Loucy (cell line): ENCODE measurements around the gene RASSF5.
A peak's percentile ranks its signal among the peaks of the same experiment; 100 is the strongest.

ENCODE experiments used
- H2AFZ ChIP-seq: fragments of 200-600 bp; sonication (generic); 2 replicates; pipeline ENCODE4 v1.6.0; 2016; ENCODE audit warnings: antibody characterized with exemption, mild to moderate bottlenecking, low read length, moderate library complexity
- H3F3A ChIP-seq: fragments of 200-600 bp; 2 replicates; pipeline ENCODE4 v1.6.0; 2016; ENCODE audit warnings: antibody characterized with exemption, low read depth, mild to moderate bottlenecking
- H3K27me3 ChIP-seq: fragments of 200-600 bp; sonication (generic); 2 replicates; pipeline ENCODE4 v1.6.1; 2014; ENCODE audit warnings: low read length, mild to moderate bottlenecking; ENCODE audit not compliant: insufficient read depth, poor library complexity, severe bottlenecking
- H3K36me3 ChIP-seq: fragments of 200-600 bp; sonication (generic); 2 replicates; pipeline ENCODE4 v1.6.1; 2016; ENCODE audit warnings: low read length; ENCODE audit not compliant: insufficient read depth
- H3K4me1 ChIP-seq: fragments of 200-600 bp; sonication (generic); 2 replicates; pipeline ENCODE4 v1.5.1; 2014; ENCODE audit warnings: low read length, mild to moderate bottlenecking; ENCODE audit not compliant: insufficient read depth, poor library complexity, severe bottlenecking
- H3K4me2 ChIP-seq: fragments of 200-600 bp; sonication (generic); 2 replicates; pipeline ENCODE4 v1.6.0; 2014; ENCODE audit warnings: antibody characterized with exemption, low read length, low read depth, mild to moderate bottlenecking; ENCODE audit not compliant: poor library complexity, severe bottlenecking
- H3K4me3 ChIP-seq: fragments of 200-600 bp; sonication (generic); 2 replicates; pipeline ENCODE4 v1.5.1; 2014; ENCODE audit warnings: low read length, mild to moderate bottlenecking, mixed read lengths; ENCODE audit not compliant: poor library complexity, severe bottlenecking
- H3K79me2 ChIP-seq: fragments of 200-600 bp; sonication (generic); 2 replicates; pipeline ENCODE4 v1.6.1; 2014; ENCODE audit warnings: low read length; ENCODE audit not compliant: insufficient read depth
- H3K9ac ChIP-seq: fragments of 200-600 bp; sonication (generic); 2 replicates; pipeline ENCODE4 v1.6.0; 2014; ENCODE audit warnings: mild to moderate bottlenecking, low read depth, low read length, moderate library complexity; ENCODE audit not compliant: poor library complexity, severe bottlenecking
- H3K9me2 ChIP-seq: fragments of 200-600 bp; sonication (generic); replicated peaks from 2 replicates; pipeline ENCODE4 v1.6.1; 2016; ENCODE audit warnings: low read depth, low read length, mixed read lengths
- H3K9me3 ChIP-seq: fragments of 200-600 bp; sonication (generic); 2 replicates; pipeline ENCODE4 v1.6.1; 2014; ENCODE audit warnings: mild to moderate bottlenecking, antibody characterized with exemption, low read length, low read depth; ENCODE audit not compliant: insufficient read depth
- H4K20me1 ChIP-seq: fragments of 200-600 bp; sonication (generic); 2 replicates; pipeline ENCODE4 v1.6.0; 2014; ENCODE audit warnings: antibody characterized with exemption, low read length, mild to moderate bottlenecking; ENCODE audit not compliant: insufficient read depth, poor library complexity, severe bottlenecking
- CTCF ChIP-seq: fragments of 200-600 bp; sonication (generic); conservative IDR thresholded peaks from 2 replicates; pipeline ENCODE4 v1.5.1; 2014; ENCODE audit warnings: mild to moderate bottlenecking, antibody characterized with exemption, low read length
- EZH2phosphoT487 ChIP-seq: fragments of 200-600 bp; IDR thresholded peaks from 2 replicates; pipeline ENCODE4 v1.6.1; 2018; ENCODE audit warnings: antibody characterized with exemption, mild to moderate bottlenecking, moderate library complexity, borderline replicate concordance

RASSF5 gene

GRCh38 chr1:206635080-206635977 lies 128.0 kb downstream of the RASSF5 start, which contains the start of gene DYRK3:
DYRK3 (plus strand) TSS chr1:206635536; CDS start chr1:206635704, 168 bp downstream.
- Histone ChIP-seq H4K20me1 (peaks cover 7% of the 10 kb centered on the region), H3K4me1 (peaks cover 35% of the 10 kb centered on the region), H3K9me2 (no peaks in the 10 kb centered on the region), H3K27me3 (no peaks in the 10 kb centered on the region), H3F3A (no peaks in the 10 kb centered on the region), H3K4me3 (peak within 1 kb of the TSS; percentile 91), H3K79me2 (peaks cover 49% of the 10 kb centered on the region), H3K9ac (peak within 1 kb of the TSS; percentile 86), H3K36me3 (no peaks in the 10 kb centered on the region), H3K9me3 (no peaks in the 10 kb centered on the region), H3K4me2 (peak within 1 kb of the TSS; percentile 89), H2AFZ (peak within 1 kb of the TSS; percentile 86)
- TF ChIP-seq EZH2phosphoT487 (no peak), CTCF (no peak)

GRCh38 chr1:206635978-206636345 lies 128.6 kb downstream of the RASSF5 start:
- Histone ChIP-seq H3K9me2 (no peaks in the 10 kb centered on the region), H2AFZ (peak overlapping the region; percentile 86), H3K4me1 (peaks cover 35% of the 10 kb centered on the region), H3K4me3 (peak overlapping the region; percentile 91), H3K36me3 (no peaks in the 10 kb centered on the region), H3K79me2 (peaks cover 54% of the 10 kb centered on the region), H3K27me3 (no peaks in the 10 kb centered on the region), H3F3A (no peaks in the 10 kb centered on the region), H3K9ac (peak overlapping the region; percentile 86), H3K4me2 (peak overlapping the region; percentile 89), H3K9me3 (no peaks in the 10 kb centered on the region), H4K20me1 (peaks cover 7% of the 10 kb centered on the region)
- no peak for TF ChIP-seq EZH2phosphoT487
- no peak for TF ChIP-seq CTCF

- H3K27me3 ChIP-seq: no peaks in the 10 kb centered on the region
- no peaks in the 10 kb centered on the region for H3K9me2 ChIP-seq
- H3K4me3 ChIP-seq: peak overlapping the region; percentile 91
- peak overlapping the region; percentile 89 for H3K4me2 ChIP-seq
- H3K36me3 ChIP-seq: no peaks in the 10 kb centered on the region
- H3F3A ChIP-seq: no peaks in the 10 kb centered on the region
- no peak overlapping the region for H2AFZ ChIP-seq
- H3K79me2 ChIP-seq: peaks cover 60% of the 10 kb centered on the region
- no peak for TF ChIP-seq EZH2phosphoT487
- no peak for TF ChIP-seq CTCF
- H3K9me3 ChIP-seq: no peaks in the 10 kb centered on the region
- H4K20me1 ChIP-seq: peaks cover 7% of the 10 kb centered on the region
- H3K4me1 ChIP-seq: peaks cover 39% of the 10 kb centered on the region
- H3K9ac ChIP-seq: peak overlapping the region; percentile 86
These were observed 129.3 kb downstream of the RASSF5 start for GRCh38 chr1:206636671-206637070.
